ENCODE data around the gene CBLN4. TPM values are rescaled to one million over a fixed set of nuclear protein-coding genes. Genes with fewer than 3 reads are reported as not detected.

CBLN4 gene
- total and polyA plus RNA-seq, 9 of the 15 experiments (the other 6 are each of a cell fraction or from before 2014, with no cell fraction given) = not detected

- 1% methylated on average over 6 of the region's 6 CpGs for WGBS (ENCODE audit: insufficient coverage, low coverage, missing lambda C conversion rate)
- no peak for TF ChIP-seq VEZF1 (CRISPR knock-in tag; IDR thresholded peaks at IDR 0.05)
- no peak for TF ChIP-seq FOXP1 (CRISPR knock-in tag; IDR thresholded peaks at IDR 0.05)
- TF ChIP-seq ZFPM2 (CRISPR knock-in tag; IDR thresholded peaks at IDR 0.05) = no peak
- no peak for TF ChIP-seq ZNF444 (CRISPR knock-in tag; IDR thresholded peaks at IDR 0.05)
- in situ Hi-C loops (cut with MboI) (no loop called here), intact Hi-C loops (cut with micrococcal nuclease) (no loop called here)
- H3K9me1 ChIP-seq (ENCODE audit: control insufficient read depth, insufficient read depth, low read length) = no peaks in the 10 kb centered on the region
- BruUV-seq (replicated peaks) = no TSS peak
- H2AFZ ChIP-seq (ENCODE audit: low read depth, low read length) = no peak overlapping the region
- FAIRE-seq (no peak), DNase-seq (ENCODE audit: extremely low read depth in 1 of 4, low spot score in 3 of 4) (no peak), ATAC-seq (no peak)
- H3K9me3 ChIP-seq (replicated peaks; ENCODE audit: control insufficient read depth, insufficient read depth, low read depth, low read length) = no peaks in the 10 kb centered on the region; the same call in 1 of the 2 replicates
- H4K20me1 ChIP-seq (replicated peaks; ENCODE audit: control insufficient read depth, insufficient read depth, low read length) = no peaks in the 10 kb centered on the region
- no peaks in the 10 kb centered on the region for H3K36me3 ChIP-seq (ENCODE audit: control insufficient read depth, insufficient read depth, low read length)
- H3K4me3 ChIP-seq = no peak overlapping the region
- no peak overlapping the region for H3K9ac ChIP-seq (ENCODE audit: insufficient read depth in 1 of 2, low read depth in 2 of 2, low read length in 2 of 2)
- POLR2A ChIA-PET = no interaction called here
- CTCF ChIA-PET (ENCODE audit: low intra/inter-chr PET ratio) = no interaction called here
- H3K4me2 ChIP-seq (ENCODE audit: insufficient read depth, low read length) = no peak overlapping the region
- H3K27ac ChIP-seq (ENCODE audit: extremely low read depth, low read depth, low read length) = no peak overlapping the region
- no peaks in the 10 kb centered on the region for H3K4me1 ChIP-seq (replicated peaks in 1 of 2; ENCODE audit: control insufficient read depth in 2 of 2, insufficient read depth in 2 of 2, low read length in 2 of 2)
- H3K79me2 ChIP-seq (ENCODE audit: control insufficient read depth, insufficient read depth, low read length) = no peaks in the 10 kb centered on the region
- no peaks in the 10 kb centered on the region for H3K27me3 ChIP-seq (ENCODE audit: control insufficient read depth in 2 of 2, insufficient read depth in 2 of 2, low read length in 2 of 2)
Observed at GRCh38 chr20:55977690-55978459, 27.4 kb downstream of the CBLN4 start.

All from K562 (cell line).